ENCODE data around the gene TNNT2. TPM values are rescaled to one million over a fixed set of nuclear protein-coding genes. Genes with fewer than 3 reads are reported as not detected.

TNNT2 gene
- total RNA-seq, 1 experiment from 2014 or later: not detected

GRCh38 chr1:201411292-201411691 is 33.8 kb upstream of the TNNT2 start:
- no peak for DNase-seq (ENCODE audit: low read depth, low spot score)
- Histone ChIP-seq H3K27ac (ENCODE audit: low read length) (no peak overlapping the region), H3K27me3 (ENCODE audit: control insufficient read depth, insufficient read depth, low read length) (peaks cover 8% of the 10 kb centered on the region), H3K4me1 (ENCODE audit: control insufficient read depth, insufficient read depth, low read length) (no peaks in the 10 kb centered on the region), H3K4me3 (ENCODE audit: low read depth in 2 of 2, low read length in 2 of 2) (no peak overlapping the region), H3K9me3 (ENCODE audit: control insufficient read depth, insufficient read depth, low read depth, low read length) (no peaks in the 10 kb centered on the region), H3K36me3 (ENCODE audit: control insufficient read depth, insufficient read depth, low read length) (no peaks in the 10 kb centered on the region)
- ATAC-seq: no peak
- POLR2A ChIA-PET: no interaction called here
- in situ Hi-C loops (cut with HindIII; ENCODE audit: low pct_unique_long_range_greater_than_20kb, low sequenced_read_pairs) (no loop called here), intact Hi-C loops (cut with micrococcal nuclease; ENCODE audit: unreplicated experiment) (no loop called here)
- CTCF ChIA-PET: no interaction called here
- TF ChIP-seq REST (IDR thresholded peaks at IDR 0.05; ENCODE audit: insufficient read depth in 1 of 2, low read depth in 2 of 2, low read length in 1 of 2) (no peak), POLR2AphosphoS5 (IDR thresholded peaks at IDR 0.05; ENCODE audit: low read depth, low read length) (no peak), TCF7L2 (IDR thresholded peaks at IDR 0.05; ENCODE audit: low read depth, low read length) (no peak), SIN3A (IDR thresholded peaks at IDR 0.05; ENCODE audit: borderline replicate concordance, insufficient read depth, low read depth, low read length) (no peak)
- TF ChIP-seq, protein P1, sequence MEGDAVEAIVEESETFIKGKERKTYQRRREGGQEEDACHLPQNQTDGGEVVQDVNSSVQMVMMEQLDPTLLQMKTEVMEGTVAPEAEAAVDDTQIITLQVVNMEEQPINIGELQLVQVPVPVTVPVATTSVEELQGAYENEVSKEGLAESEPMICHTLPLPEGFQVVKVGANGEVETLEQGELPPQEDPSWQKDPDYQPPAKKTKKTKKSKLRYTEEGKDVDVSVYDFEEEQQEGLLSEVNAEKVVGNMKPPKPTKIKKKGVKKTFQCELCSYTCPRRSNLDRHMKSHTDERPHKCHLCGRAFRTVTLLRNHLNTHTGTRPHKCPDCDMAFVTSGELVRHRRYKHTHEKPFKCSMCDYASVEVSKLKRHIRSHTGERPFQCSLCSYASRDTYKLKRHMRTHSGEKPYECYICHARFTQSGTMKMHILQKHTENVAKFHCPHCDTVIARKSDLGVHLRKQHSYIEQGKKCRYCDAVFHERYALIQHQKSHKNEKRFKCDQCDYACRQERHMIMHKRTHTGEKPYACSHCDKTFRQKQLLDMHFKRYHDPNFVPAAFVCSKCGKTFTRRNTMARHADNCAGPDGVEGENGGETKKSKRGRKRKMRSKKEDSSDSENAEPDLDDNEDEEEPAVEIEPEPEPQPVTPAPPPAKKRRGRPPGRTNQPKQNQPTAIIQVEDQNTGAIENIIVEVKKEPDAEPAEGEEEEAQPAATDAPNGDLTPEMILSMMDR (IDR thresholded peaks at IDR 0.05): no peak
- BruUV-seq (replicated peaks): no TSS peak

DNA sequence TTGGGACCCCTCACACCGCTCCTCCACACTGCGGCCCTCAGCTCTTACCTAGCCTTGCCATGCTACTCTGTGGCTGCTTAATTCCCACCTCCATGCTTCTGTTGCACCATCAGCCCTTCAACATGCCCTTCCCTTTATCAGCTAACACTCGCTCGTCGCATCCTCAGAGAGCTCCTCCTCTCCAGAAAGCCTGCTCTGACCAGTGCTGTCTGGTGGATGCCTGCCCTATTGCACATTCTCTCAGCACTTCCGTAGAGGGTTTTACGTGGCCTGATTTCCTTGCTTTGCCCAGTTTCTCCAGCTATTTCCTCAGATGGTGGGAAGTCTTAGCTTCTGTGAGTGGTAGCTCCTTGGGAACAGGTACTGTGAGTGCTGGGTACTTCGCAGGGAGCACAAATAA is 32.0 kb upstream of the TNNT2 start:
- no peak for ATAC-seq
- no peaks in the 10 kb centered on the region for H3K4me1 ChIP-seq (ENCODE audit: control insufficient read depth, insufficient read depth, low read length)
- H3K9me3 ChIP-seq (ENCODE audit: control insufficient read depth, insufficient read depth, low read depth, low read length): no peaks in the 10 kb centered on the region
- no peaks in the 10 kb centered on the region for H3K36me3 ChIP-seq (ENCODE audit: control insufficient read depth, insufficient read depth, low read length)
- H3K27me3 ChIP-seq (ENCODE audit: control insufficient read depth, insufficient read depth, low read length): peaks cover 3% of the 10 kb centered on the region; the same call in 1 of the 2 replicates
- in situ Hi-C loops (cut with HindIII; ENCODE audit: low pct_unique_long_range_greater_than_20kb, low sequenced_read_pairs): no loop called here
- no peak overlapping the region for H3K4me3 ChIP-seq (ENCODE audit: low read depth in 2 of 2, low read length in 2 of 2)
- CTCF ChIA-PET: interaction anchor here (0.5 to 1.7 kb wide), 4 partner anchors 8 to 768 kb away, joined by 3 to 9 read pairs (median 6); no protein-coding TSS in a partner anchor
- intact Hi-C loops (cut with micrococcal nuclease; ENCODE audit: unreplicated experiment): no loop called here
- no TSS peak for BruUV-seq (replicated peaks)
- H3K27ac ChIP-seq (ENCODE audit: low read length): no peak overlapping the region
- POLR2A ChIA-PET: interaction anchor here (0.6 kb wide), 1 partner anchor 62 kb away, joined by 4 read pairs; no protein-coding TSS in a partner anchor
- no peak for DNase-seq (ENCODE audit: low read depth, low spot score)
- TF ChIP-seq POLR2AphosphoS5 (IDR thresholded peaks at IDR 0.05; ENCODE audit: low read depth, low read length) (no peak), TCF7L2 (IDR thresholded peaks at IDR 0.05; ENCODE audit: low read depth, low read length) (no peak), SIN3A (IDR thresholded peaks at IDR 0.05; ENCODE audit: borderline replicate concordance, insufficient read depth, low read depth, low read length) (no peak), REST (IDR thresholded peaks at IDR 0.05; ENCODE audit: insufficient read depth in 1 of 2, low read depth in 2 of 2, low read length in 1 of 2) (no peak)
- TF ChIP-seq, protein P1 (IDR thresholded peaks at IDR 0.05): no peak

All from Panc1 (cell line).